ENCODE data around the gene FAM107B.

The FAM107B gene

DNA sequence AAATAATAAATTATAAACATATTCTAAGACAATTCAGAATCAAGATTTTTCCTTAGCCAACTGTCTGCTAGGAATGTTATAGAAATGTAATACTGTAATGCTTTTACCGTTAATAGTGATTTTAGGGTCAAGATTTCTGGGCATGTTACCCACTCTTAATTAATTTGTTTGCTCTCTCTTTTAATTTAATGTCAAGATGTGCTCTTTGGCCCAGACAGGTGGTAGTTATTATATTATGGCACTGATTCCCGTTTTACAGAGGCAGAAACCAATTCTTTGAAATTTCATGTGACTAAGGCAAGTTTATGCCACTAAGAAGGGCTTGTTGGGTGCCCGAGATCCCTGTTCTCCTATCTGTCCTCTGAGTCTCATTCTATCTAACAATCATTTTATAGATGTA lies 959 bp upstream of the FAM107B start:
- DNase-seq = no peak

DNA sequence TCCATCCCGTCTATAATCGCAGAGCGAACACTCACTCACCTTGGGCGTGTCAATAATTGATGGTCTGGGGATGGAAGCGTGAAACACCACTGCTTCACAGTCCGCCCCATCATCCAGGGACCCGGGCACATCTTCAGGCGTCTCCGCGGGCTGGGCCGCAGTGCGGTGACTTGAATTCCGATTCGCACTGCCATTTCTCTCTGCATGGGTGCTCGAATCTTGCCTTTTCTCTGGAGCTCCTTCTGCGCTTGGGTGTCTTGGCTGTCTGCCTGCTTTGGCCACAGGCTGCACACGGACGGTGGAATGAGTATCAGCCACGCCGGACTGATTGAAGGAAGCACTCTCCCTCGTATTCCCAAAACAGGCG lies 500 bp downstream of the FAM107B start:
- DNase-seq = no peak

DNA sequence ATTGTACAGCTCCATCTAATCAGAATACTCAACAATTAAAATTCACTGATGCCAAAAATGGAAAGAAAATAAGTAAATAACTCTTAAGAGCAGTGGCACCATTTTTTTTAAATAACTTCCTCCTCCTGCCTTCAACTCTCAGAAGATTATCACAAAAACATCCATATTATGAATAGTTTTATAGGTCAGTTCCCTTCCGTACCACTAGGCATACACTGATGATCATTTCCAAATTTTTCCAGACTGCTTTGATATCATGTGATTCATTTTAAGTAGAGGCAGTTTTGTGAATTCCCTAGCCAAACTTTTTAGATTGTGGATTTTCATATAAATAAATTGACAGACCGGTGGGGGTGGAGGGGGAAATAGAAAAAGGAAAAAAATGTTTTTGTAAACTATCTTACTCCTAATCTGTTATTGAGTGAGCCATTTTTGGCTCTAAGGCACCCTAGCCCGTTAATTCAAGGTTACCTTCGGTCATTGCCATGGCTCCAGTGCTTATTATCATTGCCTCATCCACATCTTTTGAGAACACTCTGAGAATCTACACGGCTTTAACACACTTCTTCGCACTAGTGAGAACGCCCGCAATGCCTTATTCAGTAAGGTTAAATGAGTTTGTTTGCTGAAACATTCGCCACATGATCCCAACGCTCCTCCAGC lies 1.0 kb downstream of the FAM107B start:
- no peak for DNase-seq

DNA sequence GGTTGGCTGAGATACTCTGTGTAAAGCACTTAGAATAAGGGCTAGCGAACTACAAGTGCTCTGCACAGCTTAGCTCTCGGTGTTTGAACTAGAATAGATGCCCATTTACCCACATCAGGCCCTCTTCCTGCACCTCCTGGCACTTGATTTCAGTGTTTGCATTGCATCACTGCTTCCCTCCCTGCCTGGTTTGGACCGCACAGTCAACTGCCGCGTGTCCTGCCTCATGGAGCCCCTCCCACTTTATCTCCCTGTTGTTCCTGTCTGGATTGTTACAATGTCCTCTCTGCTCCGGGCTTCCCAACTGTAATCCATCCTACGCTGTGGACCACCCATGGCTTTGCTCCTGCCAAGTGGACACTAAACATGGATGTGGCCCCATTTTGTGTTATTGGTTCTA lies 2.3 kb downstream of the FAM107B start:
- DNase-seq = no peak

DNA sequence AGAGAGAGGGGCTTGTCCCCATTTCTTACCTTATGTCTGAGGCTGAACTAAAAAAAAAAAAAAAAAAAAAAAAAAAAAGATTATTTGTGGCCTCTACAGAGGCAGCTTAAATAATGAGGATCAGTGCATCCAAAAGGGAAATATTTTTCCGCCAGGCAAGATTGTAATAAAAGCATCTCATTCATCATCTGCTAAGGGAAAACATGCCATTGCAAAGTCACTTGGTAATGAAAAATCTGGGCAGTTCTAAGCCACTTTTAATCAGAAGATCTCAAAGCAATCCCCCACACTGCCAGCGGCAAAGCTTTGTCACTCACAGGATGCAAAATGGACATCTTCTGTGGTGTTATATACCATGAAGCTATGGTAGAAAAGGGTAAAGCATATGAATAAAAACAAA lies 3.8 kb downstream of the FAM107B start:
- no peak for DNase-seq

DNA sequence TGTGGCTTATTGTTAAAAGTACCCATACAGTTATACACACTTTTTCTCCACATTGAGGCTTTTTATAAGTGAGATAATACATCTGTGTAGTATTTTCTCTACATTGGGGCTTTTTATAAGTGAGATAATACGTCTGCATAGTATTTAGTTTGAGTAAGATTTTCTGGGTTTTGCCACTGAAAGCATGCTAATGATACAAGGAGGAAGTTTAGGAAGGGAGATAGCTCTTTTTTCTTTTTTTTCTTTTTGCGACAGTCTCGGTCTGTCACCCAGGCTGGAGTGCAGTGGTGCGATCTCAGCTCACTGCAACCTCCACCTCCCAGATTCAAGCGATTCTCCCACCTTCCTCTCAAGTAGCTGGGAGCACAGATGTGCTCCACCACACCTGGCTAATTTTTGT lies 13.3 kb downstream of the FAM107B start:
- DNase-seq = no peak

DNA sequence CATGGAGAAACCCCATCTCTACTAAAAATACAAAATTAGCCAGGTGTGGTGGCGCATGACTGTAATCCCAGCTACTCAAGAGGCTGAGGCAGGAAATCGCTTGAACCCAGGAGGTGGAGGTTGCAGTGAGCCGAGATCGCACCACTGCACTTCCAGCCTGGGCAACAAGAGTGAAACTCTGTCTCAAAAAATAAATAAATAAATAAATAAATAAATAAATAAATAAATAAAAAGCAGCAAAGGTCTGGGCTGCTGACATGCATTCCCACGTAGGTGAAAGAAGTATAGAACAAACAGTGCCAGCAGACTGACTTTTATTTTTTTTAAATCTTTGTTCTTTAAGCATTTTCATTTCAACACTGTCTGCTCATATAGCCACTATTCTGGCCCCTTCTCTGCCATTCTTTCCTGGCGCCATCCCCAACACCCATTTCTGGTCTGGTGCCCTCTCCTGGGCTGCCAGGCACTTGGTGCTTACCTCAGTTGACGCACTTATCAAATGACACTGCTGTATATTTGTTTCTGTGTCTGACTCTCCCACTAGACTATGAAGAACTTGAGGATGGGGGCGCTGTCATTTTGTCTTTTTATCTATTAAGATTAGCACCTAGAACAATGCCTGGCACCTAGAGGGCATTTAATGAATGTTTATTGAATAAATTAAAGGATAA lies 15.6 kb downstream of the FAM107B start:
- no peak for DNase-seq

DNA sequence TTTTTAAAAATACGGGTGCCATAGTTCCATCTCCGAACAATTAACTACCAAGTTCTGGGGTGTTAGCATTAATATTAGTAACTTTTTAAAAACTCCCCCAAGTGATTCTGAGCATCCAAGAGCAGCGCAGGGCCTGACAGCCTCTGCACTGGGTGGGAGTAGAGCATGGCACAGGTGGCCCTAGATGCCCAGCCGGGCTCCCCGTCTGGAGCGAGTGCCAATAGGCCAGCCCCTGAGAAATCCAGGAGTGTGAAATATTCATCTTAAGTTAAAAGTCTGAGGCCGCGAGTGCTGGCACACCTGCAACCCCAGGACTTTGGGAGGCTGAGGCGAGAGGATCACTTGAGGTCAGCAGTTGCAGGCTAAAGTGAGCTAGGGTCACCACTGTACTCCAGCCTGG lies 16.2 kb downstream of the FAM107B start:
- DNase-seq = no peak

DNA sequence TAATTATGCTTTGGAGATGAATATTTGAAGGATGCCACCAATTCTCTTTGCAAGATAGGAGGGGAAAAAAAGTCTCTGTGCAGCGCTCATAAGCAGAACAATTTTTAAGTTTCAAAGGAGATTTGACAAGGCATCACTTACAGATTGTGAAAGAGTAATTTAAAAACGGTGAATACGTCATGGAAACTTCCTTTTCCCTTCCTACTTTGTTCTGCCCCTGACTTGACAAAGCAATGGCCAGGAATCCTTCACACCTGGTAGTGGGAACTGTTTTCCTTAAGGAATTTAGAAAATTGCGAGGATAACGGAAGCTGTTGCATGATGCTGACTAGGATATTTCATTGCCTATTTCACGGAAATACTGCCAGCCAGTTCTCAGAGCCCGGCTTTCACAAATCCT lies 16.7 kb downstream of the FAM107B start:
- no peak for DNase-seq

DNA sequence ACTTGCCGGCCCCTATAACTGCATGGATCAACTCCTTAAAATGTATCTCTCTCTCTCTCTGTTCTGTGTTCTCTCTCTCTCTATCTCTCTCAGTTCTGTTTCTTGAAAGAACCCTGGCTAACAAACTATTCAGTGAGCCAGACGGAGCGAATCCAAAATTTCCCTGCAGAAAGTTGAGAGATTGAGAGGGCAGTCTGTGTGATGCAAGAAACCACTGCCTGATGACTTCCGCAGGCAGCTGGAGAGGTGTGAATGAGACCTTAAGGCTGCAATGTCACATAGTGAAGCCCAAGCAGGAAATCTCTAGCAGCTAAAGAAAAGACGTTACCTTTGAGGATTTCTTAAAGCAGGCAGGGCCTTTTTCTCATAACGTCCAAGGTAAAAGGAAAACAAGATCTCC lies 17.3 kb downstream of the FAM107B start:
- DNase-seq = no peak

DNA sequence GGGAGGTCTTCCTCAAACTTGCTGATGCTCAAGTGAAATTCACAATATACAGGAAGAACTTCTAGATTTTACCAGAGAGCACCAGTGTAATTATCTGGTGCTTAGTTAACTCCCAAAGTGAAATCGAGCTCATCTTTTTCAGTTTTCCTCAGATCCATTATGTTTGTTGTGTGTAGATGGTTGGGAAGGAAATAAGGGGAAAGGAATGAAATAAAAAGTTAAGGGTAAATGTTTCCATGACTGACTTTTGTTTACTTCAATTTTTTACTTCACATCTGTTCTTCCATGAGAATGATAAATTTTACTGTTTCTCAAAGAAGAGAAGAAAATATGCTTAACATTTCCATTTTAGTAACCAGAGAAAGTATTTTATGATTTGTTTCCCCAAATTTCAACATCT lies 21.3 kb downstream of the FAM107B start:
- no peak for DNase-seq

DNA sequence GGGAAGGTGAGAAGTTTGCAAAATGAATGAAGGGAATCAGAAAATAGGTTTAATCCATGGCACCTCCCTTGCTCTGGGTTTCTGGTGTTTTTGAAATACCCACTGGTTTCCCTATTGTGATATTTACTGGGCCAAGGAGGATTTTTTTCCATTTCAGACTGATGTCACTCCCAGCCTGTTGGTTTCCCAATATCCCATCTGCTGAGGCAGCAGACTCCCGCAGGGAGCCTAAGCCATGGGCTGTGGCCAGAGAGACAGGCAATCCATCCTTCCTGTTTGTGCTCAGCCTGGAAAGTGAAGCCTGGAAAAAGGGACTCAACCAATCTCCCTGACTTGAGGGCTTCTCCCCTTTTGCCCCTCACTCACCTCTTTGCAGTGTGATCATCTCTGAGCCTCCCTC lies 22.8 kb downstream of the FAM107B start:
- DNase-seq = peak; percentile 19

DNA sequence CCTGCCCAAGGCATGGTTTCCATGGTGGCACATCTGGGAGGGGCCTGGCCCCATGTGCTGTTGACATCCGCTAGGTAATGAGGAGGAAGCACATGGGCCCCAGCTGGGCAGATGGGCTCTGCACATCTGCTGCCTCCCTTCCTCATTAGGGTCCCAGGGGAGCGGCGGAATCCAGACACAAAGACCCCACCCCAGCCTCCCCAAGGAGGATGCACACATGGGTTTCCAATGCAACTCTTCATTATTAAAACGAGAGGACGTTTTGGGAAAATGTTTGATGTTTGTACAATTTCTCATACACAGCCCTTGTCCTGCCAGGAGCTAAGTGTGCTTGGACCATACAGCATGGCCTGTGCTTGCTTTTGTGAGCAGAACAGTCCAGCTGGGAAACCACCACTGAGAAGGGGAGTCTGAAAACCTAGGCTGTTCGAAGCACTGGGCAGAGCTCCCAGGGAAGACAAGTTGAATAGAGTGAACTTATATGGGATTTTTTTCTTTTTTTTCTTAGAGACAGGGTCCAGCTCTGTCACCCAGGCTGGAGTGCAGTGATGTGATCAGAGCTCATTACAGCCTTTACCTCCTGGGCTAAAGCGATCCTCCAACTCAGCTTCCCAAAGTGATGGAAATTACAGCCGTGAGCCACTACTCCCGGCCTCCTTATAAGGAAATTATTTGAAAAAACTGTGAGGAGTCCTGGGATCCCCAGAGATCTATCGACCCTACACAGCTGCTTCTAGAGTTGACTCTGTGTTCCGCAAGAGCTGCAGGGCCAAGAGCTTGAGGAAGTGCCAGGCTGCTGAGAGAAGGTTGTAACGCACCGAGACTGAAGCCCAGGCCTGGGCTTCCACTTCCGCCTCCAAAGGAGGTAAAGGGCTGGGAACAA lies 23.4 kb downstream of the FAM107B start:
- DNase-seq = no peak

DNA sequence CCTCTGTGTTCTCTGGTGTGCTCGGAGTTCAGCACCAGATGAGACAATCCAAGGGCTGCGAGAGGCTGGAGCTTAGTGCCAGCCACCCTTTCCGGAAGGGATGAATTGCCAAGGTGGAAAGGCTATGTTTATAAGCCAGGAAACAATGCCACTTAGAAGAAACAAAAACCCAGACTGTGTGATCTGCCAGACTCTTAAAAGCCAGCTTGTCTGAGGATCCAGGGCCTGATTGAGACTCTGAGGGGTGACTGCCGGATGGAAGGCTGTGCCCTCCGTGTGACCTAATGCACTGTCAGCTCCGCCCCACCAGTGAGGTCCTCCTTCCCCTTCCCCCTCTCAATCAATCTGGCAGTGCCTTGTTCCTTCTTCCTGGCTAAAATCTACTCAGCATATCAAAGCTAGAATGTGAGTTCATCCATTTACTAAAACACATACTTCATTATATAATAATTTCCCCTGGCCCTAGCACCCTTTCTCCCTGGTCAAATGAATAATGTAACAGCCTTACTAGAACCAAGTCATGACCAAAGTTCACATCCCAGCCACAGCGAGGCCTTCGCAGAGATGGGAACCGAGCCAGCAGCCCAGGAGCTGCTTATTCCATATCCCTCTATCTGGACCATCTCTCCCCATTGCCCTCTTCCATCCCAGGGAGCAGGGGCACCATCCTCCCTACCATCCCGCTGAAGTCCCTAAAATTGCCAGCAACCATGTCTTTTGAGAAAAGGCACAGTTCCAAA lies 25.5 kb downstream of the FAM107B start:
- DNase-seq = no peak

DNA sequence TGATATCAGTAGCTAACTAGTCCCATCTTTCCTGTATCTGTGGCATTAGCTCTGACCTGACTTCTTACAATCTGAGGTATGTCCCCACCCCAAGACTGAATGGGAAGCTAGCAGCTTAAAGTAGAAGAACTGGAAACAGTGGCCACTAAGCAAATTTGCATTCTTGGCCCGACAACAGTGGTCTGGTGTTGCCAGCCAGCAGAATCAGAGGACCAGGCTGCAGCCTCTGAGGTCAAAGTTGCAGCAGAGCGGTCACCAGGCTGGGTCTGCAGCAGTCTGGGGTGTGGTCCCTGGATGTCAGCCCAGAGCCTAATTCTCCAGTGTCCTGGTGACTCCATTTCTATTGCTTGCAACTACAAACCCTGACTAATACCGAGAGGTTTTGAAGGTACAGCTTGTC lies 26.3 kb downstream of the FAM107B start:
- no peak for DNase-seq

DNA sequence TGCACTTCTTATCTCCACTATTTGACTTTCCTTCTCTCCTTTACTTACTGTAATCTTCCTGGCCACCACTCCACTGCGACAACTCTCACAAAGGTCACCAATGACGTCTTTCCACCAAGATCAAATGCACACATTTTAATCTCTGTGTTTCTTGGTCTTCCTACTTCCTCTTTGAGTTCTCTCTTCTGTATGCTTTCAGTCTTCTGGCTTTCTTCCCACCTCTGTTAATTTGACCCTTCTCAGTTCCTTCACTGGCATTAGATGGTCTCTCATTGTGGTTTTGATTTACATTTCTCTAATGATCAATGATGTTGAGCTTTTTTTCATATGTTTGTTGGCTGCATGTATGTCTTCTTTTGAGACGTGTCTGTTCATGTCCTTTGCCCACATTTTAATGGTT lies 31.9 kb downstream of the FAM107B start:
- DNase-seq = no peak

DNA sequence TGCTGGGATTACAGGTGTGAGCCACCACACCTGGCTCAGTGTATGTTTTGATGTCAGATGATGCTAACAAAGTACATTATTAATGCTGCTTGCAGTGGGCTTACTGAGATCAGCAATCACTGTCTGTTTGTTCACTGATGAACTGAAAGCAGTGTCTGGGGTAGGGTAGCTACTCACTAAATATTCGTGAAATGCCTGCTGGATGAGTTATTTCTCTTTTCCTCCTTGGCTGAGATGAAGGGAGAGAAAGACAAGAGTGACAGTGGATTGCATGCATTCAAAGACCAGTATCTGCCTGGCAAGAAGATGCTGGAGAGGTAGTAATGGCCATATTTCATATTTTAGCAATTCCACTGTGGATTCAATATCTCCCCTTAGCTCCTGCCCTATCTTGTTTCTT lies 32.3 kb downstream of the FAM107B start:
- no peak for DNase-seq

DNA sequence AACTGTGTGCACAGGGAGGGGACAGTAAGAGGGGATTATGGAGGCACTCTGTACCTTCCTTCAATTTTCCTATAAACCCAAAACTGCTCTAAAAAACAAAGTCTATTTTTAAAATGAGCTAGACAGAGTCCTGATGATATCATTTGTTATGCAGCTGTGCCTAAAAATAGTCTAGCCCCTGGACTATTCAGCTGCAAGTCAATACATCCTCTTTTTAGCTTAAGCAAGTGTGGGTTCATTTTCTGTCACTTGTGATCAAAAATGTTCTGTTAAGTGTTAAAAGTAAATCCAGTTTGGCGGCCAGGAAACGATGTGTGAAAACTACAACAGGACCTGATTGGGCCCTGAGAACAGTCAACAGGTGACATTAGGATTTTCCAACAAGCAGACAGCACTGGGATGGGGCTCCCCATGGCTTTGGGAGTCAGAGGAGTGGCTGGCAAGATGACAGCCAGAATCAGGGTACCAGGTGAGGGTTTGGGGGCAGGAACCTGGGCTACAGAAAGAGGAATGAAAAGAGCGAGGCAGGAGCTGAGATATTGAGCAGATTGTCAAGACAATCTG lies 33.9 kb downstream of the FAM107B start:
- no peak for DNase-seq

DNA sequence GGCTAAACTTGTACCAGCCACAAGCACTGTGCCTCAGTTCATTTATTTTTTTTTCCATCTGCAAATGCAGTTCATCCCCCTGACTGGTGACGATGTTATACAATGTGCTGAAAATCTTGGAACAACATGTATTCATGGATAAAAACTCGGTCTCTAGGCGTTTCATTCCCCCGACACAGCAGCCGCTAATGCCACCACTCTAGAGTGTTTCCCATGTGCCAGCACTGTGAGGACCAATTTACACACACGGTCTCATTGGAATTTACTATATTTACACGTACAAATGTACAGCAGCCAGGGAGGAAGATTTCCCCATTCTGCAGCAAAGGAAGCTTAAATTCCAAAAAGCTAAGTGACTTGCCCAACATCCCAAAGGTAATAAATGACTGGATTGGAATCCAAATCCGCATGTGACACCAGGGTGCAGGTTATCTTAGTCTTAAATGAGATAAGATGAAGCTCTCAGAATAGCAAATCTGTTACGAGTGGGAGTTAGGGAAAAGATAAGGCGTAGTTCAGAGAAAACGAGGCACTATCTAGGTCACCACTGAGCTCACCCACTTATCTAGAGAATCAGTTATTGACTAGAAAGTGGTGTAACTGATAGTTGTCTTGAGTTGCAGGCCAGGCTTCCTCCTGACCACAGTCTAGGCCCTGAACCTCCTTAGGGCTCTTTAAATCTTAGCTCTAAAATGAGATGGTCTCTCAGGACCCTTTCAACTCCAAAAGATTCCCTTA lies 36.7 kb downstream of the FAM107B start:
- no peak for DNase-seq

DNA sequence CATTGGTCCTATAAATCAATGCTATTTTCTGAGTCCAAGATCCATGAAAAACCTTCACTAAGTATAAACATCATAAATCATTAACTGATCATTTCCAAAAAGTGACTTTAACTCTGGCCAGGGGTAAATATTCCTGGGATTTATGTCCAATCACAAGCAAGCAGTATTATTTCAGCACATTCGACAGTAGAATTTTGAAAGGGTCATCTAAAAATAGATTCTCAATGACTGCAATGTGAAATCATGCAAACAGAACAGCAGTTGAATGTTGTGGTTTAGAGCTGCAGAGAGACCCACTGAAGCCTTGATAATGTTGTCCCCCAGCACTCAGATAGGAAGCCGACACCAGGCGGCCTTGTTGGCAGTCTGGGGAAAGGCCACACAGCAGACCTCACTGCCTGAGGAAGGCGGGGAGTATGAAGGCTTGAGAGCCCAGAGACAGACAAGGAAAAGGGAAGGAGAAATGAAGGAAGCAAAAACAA lies 38.1 kb downstream of the FAM107B start:
- peak; percentile 41 for DNase-seq

DNA sequence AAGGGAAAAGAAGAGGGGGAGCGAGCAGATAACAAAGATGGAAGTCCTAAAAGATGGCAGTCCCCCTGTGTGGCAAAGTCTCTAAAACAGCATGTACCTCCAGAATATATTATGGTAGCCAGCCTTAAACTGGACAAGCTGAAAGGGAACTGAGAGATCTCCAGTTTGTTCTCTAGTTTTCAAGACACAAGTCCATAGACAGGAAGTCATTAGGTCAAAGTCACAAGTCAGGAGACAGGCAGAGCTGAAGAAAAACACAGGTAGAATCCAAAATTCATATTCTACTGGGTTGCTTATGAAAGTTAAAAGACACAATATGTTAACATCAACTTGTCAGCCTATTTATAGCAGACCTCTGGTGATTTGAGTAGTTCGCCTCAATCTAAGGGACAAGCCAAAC lies 38.7 kb downstream of the FAM107B start:
- no peak for DNase-seq

DNA sequence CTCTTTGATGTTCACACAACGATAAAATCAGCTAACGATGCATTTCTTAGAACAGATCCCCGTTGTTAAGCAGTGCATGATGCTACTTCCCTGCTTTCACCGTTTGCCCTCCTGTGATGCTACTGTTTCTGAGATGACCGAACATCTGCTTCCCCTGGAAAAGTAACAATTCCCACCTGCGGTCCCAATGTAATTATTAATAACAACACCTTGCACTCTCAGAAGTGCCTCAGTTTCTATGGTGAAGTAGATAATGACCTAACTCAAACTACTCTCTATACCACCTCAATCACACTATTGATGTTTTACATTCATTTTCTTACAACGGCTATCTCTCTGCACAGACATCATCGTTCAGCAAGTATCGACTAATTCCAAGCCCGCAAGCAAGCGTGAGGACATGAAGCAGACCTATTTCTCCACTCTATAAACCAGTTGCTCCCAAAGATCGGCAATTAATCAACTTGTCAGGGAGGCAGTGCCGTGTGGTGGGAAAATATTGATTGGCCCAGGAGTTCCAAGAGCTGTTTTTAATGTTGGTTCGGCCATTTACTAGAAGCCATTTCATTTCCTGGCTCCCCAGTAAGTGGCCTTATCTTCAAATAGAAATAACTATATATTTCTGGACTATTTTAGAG lies 42.7 kb downstream of the FAM107B start:
- no peak for DNase-seq
